Stimulated activated effector memory CD8-positive, alpha-beta T cell treated with anti-CD3 and anti-CD28 coated beads, Interleukin-12 subunit alpha, Interleukin-12 subunit beta, amount 100 ng/mL, for 72 hours (primary cell): ENCODE data around the gene FAM43A.

Source experiments
- ATAC-seq: fragments of 150-1000 bp; cut with Tn5 transposase; 2 replicates; pipeline ENCODE4 v1.10.0; 2021
- DNase-seq, 2 donors: peaks; one replicate each; pipeline ENCODE4 v3.0.0; 2021 to 2022; ENCODE audit warnings: low spot score in 2 of 2
- H3K27ac Mint-ChIP-seq: one replicate; pipeline ENCODE4 v1.8.0; 2022; ENCODE audit warnings: mild to moderate bottlenecking, mixed read lengths
- H3K36me3 Mint-ChIP-seq: one replicate; pipeline ENCODE4 v1.8.0; 2022; ENCODE audit warnings: mild to moderate bottlenecking, mixed read lengths
- H3K4me1 Mint-ChIP-seq: one replicate; pipeline ENCODE4 v1.8.0; 2022; ENCODE audit warnings: mixed read lengths
- H3K4me3 Mint-ChIP-seq: one replicate; pipeline ENCODE4 v1.8.0; 2022; ENCODE audit warnings: mild to moderate bottlenecking, mixed read lengths
- H3K9me3 Mint-ChIP-seq: one replicate; pipeline ENCODE4 v1.8.0; 2022; ENCODE audit warnings: mixed read lengths

FAM43A gene

DNA sequence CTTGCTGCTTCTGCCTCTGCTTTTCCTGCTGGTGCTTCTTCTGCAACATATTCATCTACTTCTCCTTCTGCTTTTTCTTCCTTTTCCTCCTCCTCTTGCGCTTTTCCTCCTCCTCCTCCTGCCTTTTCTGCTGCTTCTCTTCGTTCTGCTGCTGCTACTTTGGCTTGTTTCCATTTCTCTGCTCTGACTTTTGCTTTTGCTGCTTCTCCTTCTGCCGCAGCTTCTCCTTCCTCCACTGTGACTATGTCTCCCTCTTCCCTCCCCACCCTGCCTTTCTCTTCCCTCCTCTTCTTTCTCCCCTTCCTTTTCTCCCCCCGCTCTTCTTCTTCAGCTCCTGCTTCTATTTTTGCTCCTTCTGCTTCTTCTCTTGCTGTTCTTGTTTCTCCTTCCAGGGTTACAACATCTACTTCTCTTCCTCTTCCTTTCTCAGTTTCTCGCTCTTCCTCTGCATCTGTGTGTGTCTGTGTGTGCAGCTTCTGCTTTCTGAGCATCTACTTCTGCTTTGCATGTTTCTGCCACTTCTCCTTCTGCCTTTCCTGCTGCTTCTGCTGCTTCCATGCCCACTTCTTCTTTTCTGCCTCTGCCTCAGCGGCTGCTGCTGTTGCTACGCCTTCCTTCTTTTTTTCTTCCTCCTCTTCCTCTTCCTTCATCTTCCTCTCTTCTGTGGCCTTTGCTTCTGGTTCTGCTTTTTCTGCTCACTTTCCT is 51.4 kb downstream of the FAM43A start:
- Mint-ChIP-seq H3K4me1 (peaks cover 10% of the 10 kb centered on the region), H3K4me3 (no peak overlapping the region), H3K27ac (no peak overlapping the region), H3K9me3 (peaks cover 2% of the 10 kb centered on the region), H3K36me3 (no peaks in the 10 kb centered on the region)
- DNase-seq, result no peak
- ATAC-seq, result no peak
